Activated CD4-positive, alpha-beta memory T cell treated with anti-CD3 and anti-CD28 coated beads, Interleukin-2, amount 10 ng/mL, durations not matched to agents 7 days and 5 days (primary cell): ENCODE measurements around the gene DIP2B. TPM values are rescaled to one million over a fixed set of nuclear protein-coding genes. Genes with fewer than 3 reads are reported as not detected.

Experiments used
- total RNA-seq, 2 experiments: library from RNA; stranded (reverse); gene quantifications; one replicate each; pipeline ENCODE4 v1.2.3, GENCODE V29; 2021

Gene DIP2B
- total RNA-seq, 2 experiments from 2014 or later = 20.3 to 22.9 TPM

Other genes starting within 250 kb of the DIP2B start
- 10 to 100 TPM; 59.4 to 59.9 TPM for gene LIMA1, start 221.5 kb upstream of the DIP2B start, total RNA-seq
- gene FAM186A, start 108.4 kb upstream of the DIP2B start, total RNA-seq = not detected
- gene LARP4, start 104.1 kb upstream of the DIP2B start, total RNA-seq = 10 to 100 TPM; 43.1 to 45.8 TPM